ENCODE data around the gene LSM14B. TPM values are rescaled to one million over a fixed set of nuclear protein-coding genes. Genes with fewer than 3 reads are reported as not detected.

LSM14B gene
- total RNA-seq, 4 donors from 2014 or later, result 27.1 to 35.5 (median 33.3) TPM

DNA sequence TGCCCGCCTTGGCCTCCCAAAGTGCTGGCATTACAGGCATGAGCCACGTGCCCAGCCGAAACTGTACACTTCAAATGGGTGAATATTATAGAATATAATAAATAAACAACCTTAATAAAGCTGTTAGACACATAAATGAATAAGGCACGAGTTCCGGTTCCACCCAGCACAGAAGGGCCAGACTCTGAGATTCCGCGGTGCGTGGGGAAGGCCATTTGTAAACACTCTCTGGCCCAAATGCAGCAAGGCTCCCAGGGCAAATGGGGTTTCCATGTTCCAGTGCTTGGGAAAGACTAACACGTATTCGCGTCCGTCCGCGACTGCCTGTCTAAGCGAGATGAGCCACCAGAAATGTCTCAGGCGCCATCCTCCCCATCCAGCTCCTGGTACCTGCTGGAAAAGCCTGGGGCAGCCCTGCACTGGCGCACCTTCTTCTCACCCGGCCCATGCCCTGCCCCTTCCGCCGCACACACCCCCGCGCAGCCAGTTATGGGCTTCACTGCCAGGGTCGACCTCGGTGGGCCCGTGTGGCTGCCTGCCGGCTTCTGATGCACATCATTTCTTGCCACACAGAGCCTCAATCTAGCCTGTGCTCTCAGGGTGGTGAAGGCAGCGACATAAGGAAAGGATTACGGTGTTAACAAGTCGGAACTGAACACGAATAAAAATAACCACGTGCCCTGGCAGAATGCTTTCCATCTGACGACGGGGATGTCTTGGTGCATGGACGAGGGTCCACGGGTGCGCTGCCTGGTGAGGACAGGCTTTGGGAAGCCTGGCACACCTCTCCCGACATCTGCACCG lies 5.5 kb upstream of the LSM14B start:
- TF ChIP-seq POLR2A (IDR thresholded peaks at IDR 0.05), result no peak
- TF ChIP-seq, protein P1, sequence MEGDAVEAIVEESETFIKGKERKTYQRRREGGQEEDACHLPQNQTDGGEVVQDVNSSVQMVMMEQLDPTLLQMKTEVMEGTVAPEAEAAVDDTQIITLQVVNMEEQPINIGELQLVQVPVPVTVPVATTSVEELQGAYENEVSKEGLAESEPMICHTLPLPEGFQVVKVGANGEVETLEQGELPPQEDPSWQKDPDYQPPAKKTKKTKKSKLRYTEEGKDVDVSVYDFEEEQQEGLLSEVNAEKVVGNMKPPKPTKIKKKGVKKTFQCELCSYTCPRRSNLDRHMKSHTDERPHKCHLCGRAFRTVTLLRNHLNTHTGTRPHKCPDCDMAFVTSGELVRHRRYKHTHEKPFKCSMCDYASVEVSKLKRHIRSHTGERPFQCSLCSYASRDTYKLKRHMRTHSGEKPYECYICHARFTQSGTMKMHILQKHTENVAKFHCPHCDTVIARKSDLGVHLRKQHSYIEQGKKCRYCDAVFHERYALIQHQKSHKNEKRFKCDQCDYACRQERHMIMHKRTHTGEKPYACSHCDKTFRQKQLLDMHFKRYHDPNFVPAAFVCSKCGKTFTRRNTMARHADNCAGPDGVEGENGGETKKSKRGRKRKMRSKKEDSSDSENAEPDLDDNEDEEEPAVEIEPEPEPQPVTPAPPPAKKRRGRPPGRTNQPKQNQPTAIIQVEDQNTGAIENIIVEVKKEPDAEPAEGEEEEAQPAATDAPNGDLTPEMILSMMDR (IDR thresholded peaks at IDR 0.05), result no peak
- H3K27me3 ChIP-seq, result no peaks in the 10 kb centered on the region

DNA sequence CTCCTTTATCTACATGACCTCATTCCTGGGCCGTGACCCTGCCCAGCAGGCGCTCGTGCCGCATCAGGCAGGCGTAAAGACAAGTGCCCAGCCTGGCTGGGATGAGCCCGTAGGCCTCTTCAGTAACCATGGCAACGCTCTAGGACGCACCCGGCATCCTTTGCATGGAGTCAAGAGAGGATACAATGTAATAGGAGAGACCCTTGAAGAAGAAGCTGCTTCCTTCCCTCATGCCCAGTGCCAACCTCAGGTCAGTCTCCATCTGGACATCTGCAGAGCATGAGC lies 5.0 kb upstream of the LSM14B start:
- no peak for DNase-seq
- Histone ChIP-seq H3K9me3 (peaks cover 0 to 34% (median 5%) of the 10 kb centered on the region in 4 donors), H3K4me1 (peaks cover 0 to 10% (median 1%) of the 10 kb centered on the region in 4 donors), H3K27me3 (no peaks in the 10 kb centered on the region), H3K36me3 (no peaks in the 10 kb centered on the region), H3K27ac (no peak overlapping the region), H3K4me3 (no peak overlapping the region)
- TF ChIP-seq, protein P1 (IDR thresholded peaks at IDR 0.05), result no peak
- TF ChIP-seq POLR2A (IDR thresholded peaks at IDR 0.05), result no peak

More for the DNA sequence above, 5.5 kb upstream of the LSM14B start:
- Histone ChIP-seq H3K27ac (no peak overlapping the region), H3K4me3 (no peak overlapping the region), H3K9me3 (peaks cover 0 to 40% (median 7%) of the 10 kb centered on the region in 4 donors), H3K36me3 (no peaks in the 10 kb centered on the region), H3K4me1 (peaks cover 0 to 10% (median 1%) of the 10 kb centered on the region in 4 donors)
- no peak for DNase-seq

DNA sequence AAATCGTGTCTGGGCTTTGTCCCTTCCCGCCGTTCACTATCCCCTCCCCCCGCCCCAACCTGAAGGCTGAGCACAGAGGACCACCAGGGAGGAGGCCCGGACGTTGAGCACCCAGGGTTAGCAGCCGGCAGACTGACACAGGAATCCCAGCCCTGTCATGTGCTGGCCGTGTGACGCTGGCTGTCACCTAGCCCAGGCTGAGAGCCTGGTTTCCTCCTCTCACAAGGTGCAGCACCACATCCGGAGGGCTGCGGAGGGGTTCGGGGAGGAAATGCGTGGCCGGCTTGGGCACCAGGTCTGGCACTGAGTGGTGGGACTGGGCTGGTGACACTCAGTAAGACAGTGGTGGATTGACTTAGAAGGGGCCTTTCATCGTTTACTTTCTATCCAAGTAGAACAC lies 4.6 kb upstream of the LSM14B start:
- peak in 2 of 3 donors; percentile 74 to 87 for DNase-seq

DNA sequence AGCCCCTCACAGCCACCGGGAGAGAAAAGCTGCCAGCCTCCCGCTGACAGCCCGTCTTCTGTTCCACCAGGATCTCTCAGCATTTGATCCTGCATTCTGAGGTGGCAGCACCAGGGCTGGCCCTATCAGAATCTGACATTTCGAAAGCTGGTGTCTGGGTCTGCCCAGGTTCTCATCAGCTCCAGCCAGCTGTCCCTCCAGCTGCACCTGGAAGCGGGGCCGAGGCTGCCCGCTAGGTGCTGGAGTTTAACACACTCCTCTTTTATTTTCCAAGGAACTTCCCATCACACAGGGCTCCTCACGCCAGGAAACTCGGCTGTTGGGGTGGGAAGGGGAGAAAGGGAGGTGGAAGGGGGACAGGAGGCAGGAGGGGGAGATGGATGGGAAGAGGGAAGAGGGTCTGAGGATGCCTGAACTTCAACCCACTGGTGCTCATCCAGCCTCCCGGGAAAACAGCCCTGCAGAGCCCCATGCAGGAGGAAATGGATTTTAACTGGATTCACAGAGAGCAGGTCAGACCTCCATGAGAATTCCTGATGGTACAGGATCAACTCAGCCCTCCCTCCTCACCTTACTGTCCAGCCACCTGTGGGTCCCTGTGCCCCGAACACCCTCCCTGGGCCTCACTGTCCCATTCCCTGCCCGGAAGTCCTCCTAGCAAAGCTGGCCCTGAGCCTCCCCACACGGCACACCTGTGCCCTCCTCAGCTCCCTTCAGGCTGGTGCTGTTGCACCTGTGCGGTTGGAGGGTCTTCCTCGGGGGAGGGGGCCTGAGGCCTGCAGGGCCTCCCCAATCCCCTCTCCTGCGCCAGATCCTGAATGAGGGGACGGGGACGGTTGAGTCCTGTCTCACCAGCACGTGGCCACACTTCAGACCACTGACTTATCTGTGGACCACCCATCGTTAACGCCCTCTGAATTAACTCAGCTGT lies 3.9 kb upstream of the LSM14B start:
- peaks cover 0 to 23% (median 1%) of the 10 kb centered on the region in 4 donors for H3K9me3 ChIP-seq
- H3K4me1 ChIP-seq, result peaks cover 3 to 12% (median 4%) of the 10 kb centered on the region in 4 donors
- TF ChIP-seq, protein P1 (IDR thresholded peaks at IDR 0.05), result no peak
- no peak for TF ChIP-seq POLR2A (IDR thresholded peaks at IDR 0.05)
- no peaks in the 10 kb centered on the region for H3K36me3 ChIP-seq
- no peak overlapping the region for H3K4me3 ChIP-seq
- peak overlapping the region in 1 of 4 donors; percentile 25 for H3K27ac ChIP-seq
- H3K27me3 ChIP-seq, result no peaks in the 10 kb centered on the region
- no peak for DNase-seq

More for the DNA sequence above, 4.6 kb upstream of the LSM14B start:
- Histone ChIP-seq H3K36me3 (no peaks in the 10 kb centered on the region), H3K9me3 (peaks cover 0 to 31% (median 3%) of the 10 kb centered on the region in 4 donors), H3K4me1 (peaks cover 0 to 10% (median 1%) of the 10 kb centered on the region in 4 donors), H3K27me3 (no peaks in the 10 kb centered on the region), H3K4me3 (no peak overlapping the region), H3K27ac (peak overlapping the region in 1 of 4 donors; percentile 25)
- no peak for TF ChIP-seq POLR2A (IDR thresholded peaks at IDR 0.05)
- TF ChIP-seq, protein P1 (IDR thresholded peaks at IDR 0.05), result no peak

DNA sequence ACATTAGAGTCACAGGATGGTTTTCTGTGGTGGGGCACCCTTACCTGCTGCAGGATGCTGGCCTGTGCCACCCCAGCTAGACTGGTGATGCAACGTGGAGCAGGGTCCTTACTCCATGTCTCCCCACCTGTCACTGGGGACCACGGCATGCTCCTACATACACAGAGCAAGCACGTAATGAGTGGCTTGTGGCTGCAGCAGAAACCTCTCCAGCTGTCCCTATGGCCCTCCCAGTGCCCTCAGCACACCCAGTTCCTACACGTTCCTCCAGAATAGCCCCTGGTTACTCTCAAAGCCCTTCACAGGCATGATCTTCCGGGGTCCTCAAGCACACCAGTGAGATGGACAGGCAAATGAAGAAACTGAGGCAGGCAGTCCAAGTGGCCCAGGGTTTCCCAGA lies 3.2 kb upstream of the LSM14B start:
- Histone ChIP-seq H3K27me3 (no peaks in the 10 kb centered on the region), H3K27ac (peak overlapping the region in 3 of 4 donors; percentile 15 to 98 (median 82)), H3K36me3 (no peaks in the 10 kb centered on the region), H3K4me3 (no peak overlapping the region), H3K9me3 (peaks cover 0 to 16% (median 0%) of the 10 kb centered on the region in 4 donors), H3K4me1 (peaks cover 3 to 18% (median 10%) of the 10 kb centered on the region in 4 donors)
- TF ChIP-seq, protein P1 (IDR thresholded peaks at IDR 0.05), result no peak
- no peak for TF ChIP-seq POLR2A (IDR thresholded peaks at IDR 0.05)
- no peak for DNase-seq

Data from Peyer's patch (tissue), 4 donors.